22Rv1 (cell line): ENCODE results near the gene PTPN12.
"Not testable (repeated sequence)": the region's sequence is repeated elsewhere in the genome, so short reads cannot be mapped to it uniquely, and the experiment has no call there.

Experiments used
- H3K27ac ChIP-seq: fragments of 450-650 bp; 2 replicates; pipeline ENCODE4 v1.5.1; 2017
- CTCF ChIP-seq: fragments of 450-650 bp; IDR thresholded peaks from 2 replicates; pipeline ENCODE4 v1.5.1; 2017; ENCODE audit warnings: mild to moderate bottlenecking
- ZFX ChIP-seq: fragments of 450-650 bp; IDR thresholded peaks from 2 replicates; pipeline ENCODE4 v1.6.1; 2017; ENCODE audit warnings: antibody characterized with exemption, borderline replicate concordance

Gene PTPN12

GRCh38 chr7:77532247-77532646 lies 4.8 kb upstream of the PTPN12 start:
- TF ChIP-seq CTCF = no peak
- no peak for TF ChIP-seq ZFX
- H3K27ac ChIP-seq = no peak overlapping the region

DNA sequence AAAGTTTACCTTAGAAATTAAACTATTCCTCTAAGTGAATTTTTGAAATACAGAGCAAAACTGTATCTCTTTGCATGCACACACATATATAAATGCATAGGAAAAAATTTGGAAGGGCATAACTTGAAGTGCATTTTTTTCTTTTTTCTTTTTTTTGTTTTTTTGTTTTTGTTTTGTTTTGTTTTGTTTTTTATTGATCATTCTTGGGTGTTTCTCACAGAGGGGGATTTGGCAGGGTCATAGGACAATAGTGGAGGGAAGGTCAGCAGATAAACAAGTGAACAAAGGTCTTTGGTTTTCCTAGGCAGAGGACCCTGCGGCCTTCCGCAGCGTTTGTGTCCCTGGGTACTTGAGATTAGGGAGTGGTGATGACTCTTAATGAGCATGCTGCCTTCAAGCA lies 4.4 kb upstream of the PTPN12 start:
- H3K27ac ChIP-seq = not testable (repeated sequence)

- H3K27ac ChIP-seq = not testable (repeated sequence)
Observed at GRCh38 chr7:77534046-77534445, 3.0 kb upstream of the PTPN12 start.

GRCh38 chr7:77536017-77536412 lies 1.1 kb upstream of the PTPN12 start:
- H3K27ac ChIP-seq = peak overlapping the region; percentile 88
- no peak for TF ChIP-seq ZFX
- TF ChIP-seq CTCF = no peak

GRCh38 chr7:77536413-77537135 lies 521 bp upstream of the PTPN12 start:
- H3K27ac ChIP-seq = peak overlapping the region; percentile 88
- TF ChIP-seq CTCF = no peak
- TF ChIP-seq ZFX = no peak

GRCh38 chr7:77537778-77538280 lies 734 bp downstream of the PTPN12 start:
- peak overlapping the region; percentile 88 for H3K27ac ChIP-seq
- TF ChIP-seq ZFX = no peak
- no peak for TF ChIP-seq CTCF

DNA sequence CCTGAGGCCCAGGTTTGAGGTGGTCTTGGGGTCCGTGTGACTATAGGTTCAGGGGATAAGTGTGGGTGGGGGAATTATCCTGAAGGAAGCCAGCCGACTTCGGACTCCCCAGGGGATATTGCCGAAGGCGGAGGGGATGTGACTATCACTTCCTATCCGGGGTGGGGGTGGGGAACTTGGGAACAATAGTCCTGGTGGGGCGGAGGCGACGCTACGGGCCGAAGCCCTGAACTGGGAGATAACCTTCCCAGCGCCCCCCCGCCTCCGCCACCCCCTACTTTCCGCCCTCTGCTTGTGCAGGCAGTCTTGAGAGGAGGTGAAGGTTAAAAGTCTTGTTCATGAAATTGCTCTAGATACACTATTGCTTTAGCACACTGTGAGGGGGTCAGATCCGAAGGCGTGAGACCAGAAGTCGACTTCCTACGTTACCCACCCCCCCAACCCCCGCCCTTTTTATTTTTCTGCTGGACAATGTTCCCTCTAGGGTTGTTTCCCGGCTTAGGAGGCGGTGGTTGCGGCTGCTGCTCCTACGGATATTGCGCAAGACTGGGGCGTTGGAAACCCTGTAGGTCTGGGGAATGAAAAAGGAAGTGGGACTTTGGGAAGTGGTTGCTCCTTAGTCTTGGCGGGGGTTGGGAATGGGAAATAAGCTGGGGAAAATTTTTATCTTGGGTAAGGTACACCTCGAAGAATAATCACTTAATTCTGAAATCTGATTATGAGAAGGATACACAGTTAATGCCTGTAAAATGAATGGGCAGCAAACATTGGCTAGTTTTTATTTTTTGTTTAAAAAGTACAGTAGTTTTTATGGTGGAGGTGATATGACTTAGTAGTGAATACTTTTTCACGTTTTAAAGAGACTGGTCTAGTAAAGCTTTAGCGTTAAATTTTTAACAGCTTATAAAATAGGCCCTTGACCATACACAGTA lies 1.5 kb downstream of the PTPN12 start:
- TF ChIP-seq CTCF = no peak
- TF ChIP-seq ZFX = no peak
- H3K27ac ChIP-seq = no peak overlapping the region

- TF ChIP-seq CTCF (no peak), ZFX (no peak)
- H3K27ac ChIP-seq = no peak overlapping the region
Observed at GRCh38 chr7:77540402-77540822, 3.3 kb downstream of the PTPN12 start.

GRCh38 chr7:77540993-77541392 lies 3.9 kb downstream of the PTPN12 start:
- H3K27ac ChIP-seq = not testable (repeated sequence)
